Measurements from ENCODE around the gene EPHA2.

DNA sequence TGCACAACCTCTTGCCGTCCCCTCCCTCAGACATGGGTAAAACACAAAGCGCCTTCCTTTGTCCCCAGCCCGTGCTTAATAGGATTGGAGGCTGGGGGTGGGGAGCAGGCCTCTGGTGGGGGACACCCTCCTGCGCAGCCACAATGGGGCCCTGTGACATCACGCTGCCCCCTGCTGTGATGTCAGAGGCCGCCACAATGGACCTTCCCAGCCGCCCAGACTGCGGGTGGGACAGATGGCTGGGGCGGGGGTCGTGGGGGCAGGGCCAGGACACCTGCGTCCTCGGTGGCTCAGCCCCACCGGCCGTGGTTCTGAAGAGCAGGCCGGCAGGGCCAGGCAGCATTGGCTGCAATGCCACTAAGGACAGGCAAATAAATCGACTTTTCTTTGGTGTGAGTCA is 39.9 kb downstream of the EPHA2 start:
- TF ChIP-seq PPARA (CRISPR knock-in tag; IDR thresholded peaks at IDR 0.05; ENCODE audit: borderline replicate concordance) = no peak
- TF ChIP-seq RARB (CRISPR knock-in tag; IDR thresholded peaks at IDR 0.05) = no peak
- TF ChIP-seq, protein P1, sequence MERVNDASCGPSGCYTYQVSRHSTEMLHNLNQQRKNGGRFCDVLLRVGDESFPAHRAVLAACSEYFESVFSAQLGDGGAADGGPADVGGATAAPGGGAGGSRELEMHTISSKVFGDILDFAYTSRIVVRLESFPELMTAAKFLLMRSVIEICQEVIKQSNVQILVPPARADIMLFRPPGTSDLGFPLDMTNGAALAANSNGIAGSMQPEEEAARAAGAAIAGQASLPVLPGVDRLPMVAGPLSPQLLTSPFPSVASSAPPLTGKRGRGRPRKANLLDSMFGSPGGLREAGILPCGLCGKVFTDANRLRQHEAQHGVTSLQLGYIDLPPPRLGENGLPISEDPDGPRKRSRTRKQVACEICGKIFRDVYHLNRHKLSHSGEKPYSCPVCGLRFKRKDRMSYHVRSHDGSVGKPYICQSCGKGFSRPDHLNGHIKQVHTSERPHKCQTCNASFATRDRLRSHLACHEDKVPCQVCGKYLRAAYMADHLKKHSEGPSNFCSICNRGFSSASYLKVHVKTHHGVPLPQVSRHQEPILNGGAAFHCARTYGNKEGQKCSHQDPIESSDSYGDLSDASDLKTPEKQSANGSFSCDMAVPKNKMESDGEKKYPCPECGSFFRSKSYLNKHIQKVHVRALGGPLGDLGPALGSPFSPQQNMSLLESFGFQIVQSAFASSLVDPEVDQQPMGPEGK (CRISPR knock-in tag; IDR thresholded peaks at IDR 0.05; ENCODE audit: borderline replicate concordance) = no peak
- no peak for TF ChIP-seq ZC3H10 (CRISPR knock-in tag; IDR thresholded peaks at IDR 0.05)
- TF ChIP-seq TOX (CRISPR knock-in tag; IDR thresholded peaks at IDR 0.05; ENCODE audit: borderline replicate concordance) = no peak
- TF ChIP-seq ZFP3 (CRISPR knock-in tag; IDR thresholded peaks at IDR 0.05) = no peak
- no peak for TF ChIP-seq ARNTL (CRISPR knock-in tag; IDR thresholded peaks at IDR 0.05; ENCODE audit: borderline replicate concordance, low read depth)
- TF ChIP-seq BACH2 (CRISPR knock-in tag; IDR thresholded peaks at IDR 0.05; ENCODE audit: borderline replicate concordance) = no peak
- TF ChIP-seq ZNF70 (CRISPR knock-in tag; IDR thresholded peaks at IDR 0.05) = no peak
- TF ChIP-seq ISL1 (CRISPR knock-in tag; IDR thresholded peaks at IDR 0.05) = no peak
- no peak for TF ChIP-seq ESRRG (CRISPR knock-in tag; IDR thresholded peaks at IDR 0.05)

Data from SK-N-SH treated with all-trans-retinoic acid at 6 μM for 48 hours (cell line).